GM21528 (cell line): ENCODE results near the gene AGPAT4.

Experiments used
- ATAC-seq: cut with Tn5 transposase; IDR thresholded peaks from one replicate; pipeline ENCODE4 v1.9.1; 2021; ENCODE audit warnings: mild to moderate bottlenecking, moderate library complexity; ENCODE audit not compliant: unreplicated experiment, low FRiP score

AGPAT4 gene

GRCh38 chr6:161290751-161291150, 16.9 kb upstream of the AGPAT4 start:
- no peak for ATAC-seq

GRCh38 chr6:161284653-161285052, 10.8 kb upstream of the AGPAT4 start:
- ATAC-seq, result no peak

- ATAC-seq, result no peak
Observed at GRCh38 chr6:161281092-161281491, 7.2 kb upstream of the AGPAT4 start.

GRCh38 chr6:161279677-161280415, 6.0 kb upstream of the AGPAT4 start:
- no peak for ATAC-seq

GRCh38 chr6:161276605-161277155, 2.8 kb upstream of the AGPAT4 start:
- ATAC-seq, result no peak

DNA sequence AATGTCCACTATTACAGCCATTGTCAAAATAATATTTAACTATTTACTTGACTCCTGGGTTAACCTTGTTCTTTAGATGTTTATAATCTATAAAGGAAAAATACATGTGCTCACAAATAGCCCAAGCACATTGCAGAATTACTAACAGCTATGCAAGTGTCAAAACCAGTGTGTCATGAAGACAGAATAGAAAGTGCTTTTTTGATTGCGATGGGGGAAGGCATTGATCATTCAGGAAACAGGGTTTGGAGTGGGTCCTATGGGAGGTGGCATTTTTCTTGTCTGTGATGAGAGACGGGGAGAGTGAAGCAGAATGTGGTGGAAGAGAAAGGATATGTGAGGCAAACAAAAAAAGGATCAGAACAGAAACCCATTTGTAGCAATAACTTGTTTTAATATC, 1.0 kb upstream of the AGPAT4 start:
- ATAC-seq, result no peak

GRCh38 chr6:161274488-161274858, 612 bp upstream of the AGPAT4 start:
- ATAC-seq, result no peak

DNA sequence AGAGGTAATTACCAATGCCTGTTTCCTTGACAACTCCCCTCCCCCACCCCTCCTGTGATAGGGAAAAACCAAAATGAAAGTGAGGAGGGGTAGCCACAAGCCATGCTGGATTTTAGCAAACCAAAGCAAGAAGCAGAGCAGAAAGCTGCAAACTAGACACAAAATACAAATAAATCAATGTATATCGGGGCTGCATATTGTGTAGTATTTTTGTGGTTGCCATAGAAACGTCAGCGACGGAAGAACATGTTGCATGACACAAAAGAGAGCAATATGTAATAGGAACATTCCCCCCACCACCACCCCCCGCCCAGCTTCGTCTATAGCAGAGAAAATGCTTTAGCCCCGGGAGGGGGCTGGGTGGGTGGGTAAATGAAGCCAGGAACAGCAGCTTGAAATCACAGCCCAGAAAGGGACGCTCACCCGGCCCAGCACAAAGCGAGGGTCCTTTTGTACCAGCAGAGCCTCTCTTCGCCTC, 548 bp downstream of the AGPAT4 start:
- ATAC-seq, result peak; percentile 11

DNA sequence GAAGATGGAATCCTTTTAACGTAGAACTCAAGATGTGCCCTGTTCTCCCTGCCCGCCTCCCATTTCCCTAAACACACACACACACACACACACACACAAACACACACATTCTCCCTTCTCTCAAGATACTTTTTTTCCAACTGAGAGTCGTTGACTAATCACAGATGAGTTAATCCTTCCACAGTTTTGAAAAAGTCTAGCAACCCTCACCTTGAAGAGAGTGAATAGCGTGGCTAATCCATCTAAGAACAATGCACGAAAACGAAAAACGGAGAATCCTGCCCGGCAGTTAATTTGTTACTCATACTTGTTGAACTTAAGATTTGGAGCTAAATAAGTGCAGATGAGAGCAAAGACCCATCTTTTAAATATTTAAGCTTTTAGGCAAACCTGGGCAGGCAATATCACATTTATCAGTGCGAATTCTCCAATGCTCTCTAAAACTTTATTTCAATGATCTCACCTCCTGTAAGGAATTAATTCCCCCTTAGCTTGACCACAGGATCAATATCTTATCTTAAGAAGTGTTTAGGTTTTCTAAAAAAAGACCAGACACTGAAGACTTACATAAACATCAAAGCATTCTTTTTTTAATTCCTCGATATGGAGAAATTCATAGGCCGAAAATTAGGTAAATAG, 1.1 kb downstream of the AGPAT4 start:
- ATAC-seq, result no peak

GRCh38 chr6:161271343-161272030, 2.4 kb downstream of the AGPAT4 start:
- no peak for ATAC-seq

DNA sequence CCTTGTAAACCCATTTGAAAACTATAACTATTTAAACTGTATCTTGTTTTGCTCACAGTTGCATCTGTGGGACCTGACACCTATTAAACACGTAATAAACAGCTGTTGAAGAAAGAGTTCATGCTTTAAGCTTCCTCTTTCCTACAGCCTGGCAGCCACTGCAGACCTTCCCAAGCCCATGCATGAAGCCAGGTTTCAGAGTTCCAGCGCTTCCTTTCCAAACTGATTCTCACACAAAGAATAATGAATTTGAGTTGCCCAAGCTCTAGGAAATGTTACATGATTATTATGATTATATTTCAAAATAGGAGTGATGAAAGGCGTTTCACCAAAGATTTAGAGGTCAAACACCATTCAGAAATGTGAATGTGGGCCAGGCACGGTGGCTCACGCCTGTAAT, 3.7 kb downstream of the AGPAT4 start:
- ATAC-seq, result no peak

DNA sequence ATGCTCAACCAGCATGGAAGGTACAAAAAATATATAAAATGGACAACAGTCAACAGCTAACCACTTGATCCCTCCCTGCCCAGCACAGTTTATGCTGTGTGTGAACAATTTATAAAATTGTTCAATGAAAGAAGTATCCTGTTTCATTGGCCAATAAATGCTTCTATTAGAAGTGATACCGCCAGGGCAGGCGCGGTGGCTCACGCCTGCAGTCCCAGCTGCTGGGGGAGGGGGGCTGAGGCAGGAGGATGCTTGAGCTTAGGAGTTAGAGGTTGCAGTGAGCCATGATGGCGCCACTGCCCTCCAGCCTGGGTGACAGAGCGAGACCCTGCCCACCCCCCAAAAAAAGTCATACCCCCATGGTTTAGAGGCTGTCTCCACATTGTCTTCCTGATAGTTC, 4.6 kb downstream of the AGPAT4 start:
- no peak for ATAC-seq

GRCh38 chr6:161268531-161269210, 5.2 kb downstream of the AGPAT4 start:
- ATAC-seq, result no peak

DNA sequence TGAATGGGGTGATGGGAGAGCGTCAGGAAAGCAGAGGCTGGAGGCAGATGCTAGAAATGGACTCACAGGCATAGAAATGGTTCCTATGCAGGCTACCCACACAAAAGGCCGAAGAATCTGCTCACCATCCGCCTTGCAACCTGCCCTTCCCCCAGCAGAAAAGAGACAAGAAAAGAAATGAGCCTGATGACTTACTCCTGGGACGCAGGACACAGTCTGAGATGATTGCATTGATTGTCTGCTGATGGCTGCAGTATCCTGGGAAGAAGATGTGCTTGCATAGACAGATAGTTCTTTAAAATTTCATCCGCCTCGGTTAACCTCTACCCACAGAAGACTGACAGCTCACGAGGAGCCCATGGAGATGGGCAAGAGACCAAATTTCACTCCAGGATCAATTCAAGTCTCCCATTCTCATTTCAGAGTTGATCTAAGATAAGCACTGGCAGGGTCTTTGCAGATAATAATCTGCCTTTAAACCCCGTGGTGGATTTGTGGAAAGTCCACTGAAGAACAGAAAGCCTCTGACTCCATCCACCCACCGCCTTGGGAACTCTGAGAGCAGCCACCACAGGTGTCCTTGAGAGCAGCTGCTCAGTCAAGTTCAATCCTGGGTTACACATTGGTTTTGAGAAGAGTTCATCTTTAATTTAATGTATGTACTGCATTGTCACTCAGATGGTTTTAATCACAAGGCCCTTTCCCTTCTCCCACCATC, 7.2 kb downstream of the AGPAT4 start:
- no peak for ATAC-seq

GRCh38 chr6:161265975-161266374, 7.9 kb downstream of the AGPAT4 start:
- no peak for ATAC-seq

DNA sequence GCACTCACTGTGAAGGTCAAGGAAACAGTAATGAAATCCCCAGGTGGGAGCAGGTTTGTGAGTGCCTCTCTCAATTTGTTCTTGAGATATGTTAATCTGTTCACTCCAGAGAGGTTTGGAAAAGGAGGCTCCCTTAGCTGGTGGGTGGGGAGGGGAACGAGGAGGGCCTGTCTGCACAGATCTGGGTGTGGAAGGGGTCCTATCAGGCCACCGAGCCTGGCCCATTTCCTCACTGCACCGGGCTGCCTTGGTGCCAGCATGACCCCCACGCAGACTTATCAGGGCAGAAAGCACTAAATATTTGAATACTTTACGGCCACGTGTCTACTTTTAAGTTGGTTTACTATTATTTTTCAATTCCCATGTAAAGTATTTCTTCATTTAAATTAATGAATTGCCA, 8.3 kb downstream of the AGPAT4 start:
- ATAC-seq, result no peak

GRCh38 chr6:161264181-161264580, 9.7 kb downstream of the AGPAT4 start:
- ATAC-seq, result no peak

GRCh38 chr6:161261816-161262215, 12.0 kb downstream of the AGPAT4 start:
- no peak for ATAC-seq

- no peak for ATAC-seq
Observed at GRCh38 chr6:161261325-161261724, 12.5 kb downstream of the AGPAT4 start.

DNA sequence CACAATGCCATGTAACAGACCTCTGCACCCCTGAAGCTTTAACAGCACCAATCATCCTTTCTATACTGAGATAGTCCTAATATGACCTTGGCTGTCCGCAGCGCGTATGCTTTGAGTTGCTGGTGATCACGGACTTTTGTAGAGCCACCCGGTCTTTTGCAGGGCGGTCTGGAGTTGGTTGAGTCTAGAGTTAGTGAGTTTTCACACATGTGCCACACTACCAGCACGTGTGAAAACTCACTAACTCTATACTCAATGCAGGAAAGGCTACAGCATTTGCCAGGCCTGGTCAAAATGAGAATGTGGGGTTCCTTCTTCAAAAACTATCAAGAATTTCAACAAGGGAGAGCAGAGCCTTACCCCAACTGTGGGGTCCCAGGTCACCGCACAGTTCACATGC, 14.6 kb downstream of the AGPAT4 start:
- no peak for ATAC-seq
